MCF 10A (cell line): ENCODE results near the gene ADAMTS8. TPM values are rescaled to one million over a fixed set of nuclear protein-coding genes. Genes with fewer than 3 reads are reported as not detected.

ENCODE experiments used
- BruUV-seq: library from RNA; stranded (reverse); fragments of 400-500 nt; replicated peaks from 2 replicates; lab custom pipeline; 2021; lab: Mats Ljungman, UMichigan
- CTCF ChIA-PET: fragments of 300-600 bp; sonication (Branson Sonifier 250); formaldehyde crosslinking; extraction: SDS; loops from one replicate; lab custom pipeline; 2021; ENCODE audit warnings: antibody characterized with exemption, inconsistent platforms; lab: Yijun Ruan, JAX
- POLR2A ChIA-PET: fragments of 300-600, 350-650 bp; sonication (Branson Sonifier 250); formaldehyde crosslinking; extraction: SDS; loops from one replicate; lab custom pipeline; 2020; ENCODE audit warnings: antibody characterized with exemption, inconsistent platforms; lab: Yijun Ruan, JAX
- DNase-seq: peaks from one replicate; pipeline ENCODE4 v3.0.0-alpha.2; 2018; ENCODE audit not compliant: unreplicated experiment
- H3K27ac Mint-ChIP-seq: one replicate; pipeline ENCODE4 v1.8.0; 2022; ENCODE audit warnings: mild to moderate bottlenecking, low read depth, mixed read lengths; ENCODE audit not compliant: unreplicated experiment
- H3K27me3 Mint-ChIP-seq: one replicate; pipeline ENCODE4 v1.8.0; 2022; ENCODE audit warnings: mixed read lengths; ENCODE audit not compliant: insufficient read depth, unreplicated experiment
- H3K36me3 Mint-ChIP-seq: one replicate; pipeline ENCODE4 v1.8.0; 2022; ENCODE audit warnings: mild to moderate bottlenecking, moderate library complexity, mixed read lengths; ENCODE audit not compliant: insufficient read depth, unreplicated experiment
- H3K4me1 Mint-ChIP-seq: one replicate; pipeline ENCODE4 v1.8.0; 2022; ENCODE audit warnings: mixed read lengths; ENCODE audit not compliant: insufficient read depth, unreplicated experiment
- H3K4me3 Mint-ChIP-seq: one replicate; pipeline ENCODE4 v1.8.0; 2022; ENCODE audit warnings: mild to moderate bottlenecking, moderate library complexity, mixed read lengths; ENCODE audit not compliant: unreplicated experiment
- H3K9me3 Mint-ChIP-seq: one replicate; pipeline ENCODE4 v1.8.0; 2022; ENCODE audit warnings: mixed read lengths; ENCODE audit not compliant: unreplicated experiment
- intact Hi-C: fragments of 100-400 bp; cut with micrococcal nuclease; formaldehyde crosslinking; loops from 2 replicates; pipeline ENCODE4 v1.14.1; 2022
- total RNA-seq: library from RNA; stranded (reverse); gene quantifications from 2 replicates; pipeline ENCODE4 v1.2.3, GENCODE V29; 2022
- TF ChIP-seq, protein P1 (sequence below): fragments of 200-600 bp; IDR thresholded peaks from one replicate; pipeline ENCODE4 v1.8.0; 2022; ENCODE audit warnings: antibody characterized with exemption, mild to moderate bottlenecking; ENCODE audit not compliant: unreplicated experiment

The ADAMTS8 gene
- total RNA-seq, 1 experiment from 2014 or later, result not detected

DNA sequence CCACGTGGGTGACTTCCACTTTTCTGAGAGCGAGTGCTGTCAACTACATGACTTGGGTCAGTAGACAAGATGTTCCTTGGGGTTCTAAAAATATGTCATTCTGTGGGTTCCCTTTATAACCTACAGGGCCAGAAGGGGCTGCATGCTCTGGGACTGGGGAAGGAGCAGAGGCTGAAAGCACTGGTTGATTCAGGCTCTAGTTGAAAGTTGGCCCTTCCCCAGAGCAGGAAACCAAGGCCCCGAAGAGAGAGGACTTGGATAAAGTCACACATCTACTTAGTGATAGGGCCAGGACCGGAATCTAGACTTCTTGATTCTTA, 30.0 kb upstream of the ADAMTS8 start:
- no peak overlapping the region for H3K27ac Mint-ChIP-seq
- POLR2A ChIA-PET, result no interaction called here
- CTCF ChIA-PET, result no interaction called here

DNA sequence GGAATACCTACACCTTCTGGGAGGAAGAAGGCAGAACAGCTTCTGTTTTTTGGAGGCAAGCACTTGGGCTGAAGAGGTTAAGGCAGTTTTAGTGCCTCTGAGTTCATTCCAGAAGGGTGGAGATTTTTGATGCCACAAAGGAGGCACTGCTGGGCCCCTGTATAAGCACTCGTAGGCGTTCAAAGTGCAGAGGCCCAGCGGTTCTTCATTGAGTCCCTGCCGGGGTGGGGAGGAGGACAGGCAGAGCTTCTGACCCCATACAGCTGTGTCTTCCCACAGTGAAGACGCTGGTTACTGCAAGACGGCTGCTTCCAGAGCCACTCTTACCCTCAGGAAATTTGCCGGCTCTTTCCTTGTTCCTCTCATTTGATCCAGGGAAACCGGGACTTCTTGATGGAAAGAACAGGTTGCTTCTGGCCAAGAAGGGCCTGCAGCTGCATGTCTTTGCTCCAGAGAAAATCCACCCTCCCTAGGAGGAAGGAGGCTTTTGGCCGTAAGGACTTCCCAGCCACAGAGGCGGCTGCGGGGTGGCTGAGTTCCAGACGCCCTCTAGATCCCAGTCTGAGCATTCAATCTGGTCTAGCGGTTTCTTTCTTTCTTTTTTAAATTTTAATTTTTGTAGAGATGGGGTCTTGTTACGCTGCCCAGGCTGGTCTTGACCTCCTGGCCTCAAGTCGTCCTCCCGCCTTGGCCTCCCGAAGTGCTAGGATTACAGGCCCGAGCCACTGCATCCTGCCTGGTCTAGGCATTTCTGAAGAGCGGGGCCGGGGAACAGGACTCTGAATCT, 29.4 kb upstream of the ADAMTS8 start:
- Mint-ChIP-seq H3K4me1 (peaks cover 9% of the 10 kb centered on the region), H3K27ac (no peak overlapping the region), H3K27me3 (no peaks in the 10 kb centered on the region), H3K9me3 (no peaks in the 10 kb centered on the region), H3K4me3 (no peak overlapping the region), H3K36me3 (no peaks in the 10 kb centered on the region)
- CTCF ChIA-PET, result interaction anchor here (0.7 kb wide), 1 partner anchor 16 kb away, joined by 4 read pairs; no protein-coding TSS in a partner anchor
- no peak for DNase-seq
- TF ChIP-seq, protein P1, sequence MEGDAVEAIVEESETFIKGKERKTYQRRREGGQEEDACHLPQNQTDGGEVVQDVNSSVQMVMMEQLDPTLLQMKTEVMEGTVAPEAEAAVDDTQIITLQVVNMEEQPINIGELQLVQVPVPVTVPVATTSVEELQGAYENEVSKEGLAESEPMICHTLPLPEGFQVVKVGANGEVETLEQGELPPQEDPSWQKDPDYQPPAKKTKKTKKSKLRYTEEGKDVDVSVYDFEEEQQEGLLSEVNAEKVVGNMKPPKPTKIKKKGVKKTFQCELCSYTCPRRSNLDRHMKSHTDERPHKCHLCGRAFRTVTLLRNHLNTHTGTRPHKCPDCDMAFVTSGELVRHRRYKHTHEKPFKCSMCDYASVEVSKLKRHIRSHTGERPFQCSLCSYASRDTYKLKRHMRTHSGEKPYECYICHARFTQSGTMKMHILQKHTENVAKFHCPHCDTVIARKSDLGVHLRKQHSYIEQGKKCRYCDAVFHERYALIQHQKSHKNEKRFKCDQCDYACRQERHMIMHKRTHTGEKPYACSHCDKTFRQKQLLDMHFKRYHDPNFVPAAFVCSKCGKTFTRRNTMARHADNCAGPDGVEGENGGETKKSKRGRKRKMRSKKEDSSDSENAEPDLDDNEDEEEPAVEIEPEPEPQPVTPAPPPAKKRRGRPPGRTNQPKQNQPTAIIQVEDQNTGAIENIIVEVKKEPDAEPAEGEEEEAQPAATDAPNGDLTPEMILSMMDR, result no peak
- intact Hi-C loops, result no loop called here
- POLR2A ChIA-PET, result no interaction called here
- no TSS peak for BruUV-seq

More for the DNA sequence above, 30.0 kb upstream of the ADAMTS8 start:
- H3K9me3 Mint-ChIP-seq, result no peaks in the 10 kb centered on the region
- H3K36me3 Mint-ChIP-seq, result no peaks in the 10 kb centered on the region
- H3K4me3 Mint-ChIP-seq, result no peak overlapping the region
- H3K27me3 Mint-ChIP-seq, result no peaks in the 10 kb centered on the region
- DNase-seq, result no peak
- peaks cover 9% of the 10 kb centered on the region for H3K4me1 Mint-ChIP-seq
- intact Hi-C loops, result no loop called here
- no TSS peak for BruUV-seq
- TF ChIP-seq, protein P1, result no peak

DNA sequence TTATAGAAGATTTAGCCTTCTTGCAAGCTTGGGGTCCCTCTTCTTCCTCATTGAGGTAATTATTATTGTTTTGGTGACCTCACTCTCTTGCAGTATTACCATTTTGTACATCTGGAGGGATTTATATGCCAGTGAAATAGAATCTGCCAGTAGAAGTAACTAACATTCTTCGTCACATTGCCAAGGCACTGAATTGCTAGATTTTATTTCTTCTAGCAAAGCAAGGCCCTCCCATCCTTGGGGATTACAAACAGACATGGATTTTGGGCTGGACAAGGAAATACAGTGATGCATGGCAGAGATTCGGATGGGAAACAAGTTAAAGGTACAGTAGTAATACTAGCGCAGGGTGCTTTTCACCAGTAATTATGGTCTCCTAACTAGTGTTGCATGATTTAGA, 27.9 kb upstream of the ADAMTS8 start:
- TF ChIP-seq, protein P1, result no peak
- no TSS peak for BruUV-seq
- DNase-seq, result no peak
- Mint-ChIP-seq H3K4me1 (peaks cover 9% of the 10 kb centered on the region), H3K36me3 (no peaks in the 10 kb centered on the region), H3K4me3 (no peak overlapping the region), H3K27me3 (no peaks in the 10 kb centered on the region), H3K9me3 (no peaks in the 10 kb centered on the region), H3K27ac (no peak overlapping the region)
- POLR2A ChIA-PET, result no interaction called here
- CTCF ChIA-PET, result interaction anchor here (0.6 to 0.9 kb wide), 3 partner anchors 10 to 974 kb away, joined by 3 to 5 read pairs (median 3); no protein-coding TSS in a partner anchor
- intact Hi-C loops, result no loop called here

DNA sequence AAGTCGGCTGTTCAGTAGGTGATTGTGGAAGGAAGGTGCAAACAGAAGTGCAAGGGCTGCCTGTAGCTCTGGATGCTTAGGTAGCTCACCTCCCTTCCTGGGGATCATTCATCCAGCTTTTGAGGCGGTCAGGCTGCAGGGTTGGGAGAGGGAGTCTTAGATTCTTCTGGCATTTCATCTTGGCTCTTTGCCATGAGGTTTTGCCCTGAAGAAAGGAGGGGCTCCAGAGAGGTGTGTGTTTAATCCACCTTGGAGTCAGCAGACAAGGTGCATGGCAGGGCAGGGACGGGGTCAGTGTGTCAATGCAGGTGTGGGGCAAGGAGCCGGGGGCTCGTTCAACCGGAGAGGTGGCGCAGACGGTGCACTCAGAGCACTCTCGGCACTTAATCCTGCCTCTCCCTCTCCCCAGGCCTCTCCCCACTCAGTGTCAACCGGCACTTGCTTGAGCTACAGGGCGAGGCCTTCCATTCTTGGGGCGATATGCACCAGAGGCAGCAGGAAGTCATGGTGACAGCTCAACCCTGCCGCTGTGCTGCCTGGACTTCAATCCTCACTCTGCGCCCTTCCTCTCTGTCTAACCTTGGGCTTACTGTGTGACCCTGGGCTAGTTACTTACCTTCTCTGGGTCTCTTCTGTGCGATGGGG, 27.2 kb upstream of the ADAMTS8 start:
- CTCF ChIA-PET, result interaction anchor here (0.6 to 1.3 kb wide), 4 partner anchors 11 to 408 kb away, joined by 3 read pairs; no protein-coding TSS in a partner anchor
- no peak for DNase-seq
- BruUV-seq, result no TSS peak

More for the DNA sequence above, 27.2 kb upstream of the ADAMTS8 start:
- TF ChIP-seq, protein P1, result no peak
- Mint-ChIP-seq H3K4me1 (peaks cover 9% of the 10 kb centered on the region), H3K4me3 (no peak overlapping the region), H3K27me3 (no peaks in the 10 kb centered on the region), H3K27ac (no peak overlapping the region), H3K36me3 (no peaks in the 10 kb centered on the region), H3K9me3 (no peaks in the 10 kb centered on the region)
- POLR2A ChIA-PET, result interaction anchor here (0.8 kb wide), 1 partner anchor 10 kb away, joined by 4 read pairs; no protein-coding TSS in a partner anchor
- intact Hi-C loops, result no loop called here
